HG03066 (cell line): ENCODE measurements around the gene PLD5.

Experiments used
- ATAC-seq: cut with Tn5 transposase; IDR thresholded peaks from one replicate; pipeline ENCODE4 v1.9.1; 2021; ENCODE audit warnings: low read depth; ENCODE audit not compliant: unreplicated experiment

PLD5 gene

DNA sequence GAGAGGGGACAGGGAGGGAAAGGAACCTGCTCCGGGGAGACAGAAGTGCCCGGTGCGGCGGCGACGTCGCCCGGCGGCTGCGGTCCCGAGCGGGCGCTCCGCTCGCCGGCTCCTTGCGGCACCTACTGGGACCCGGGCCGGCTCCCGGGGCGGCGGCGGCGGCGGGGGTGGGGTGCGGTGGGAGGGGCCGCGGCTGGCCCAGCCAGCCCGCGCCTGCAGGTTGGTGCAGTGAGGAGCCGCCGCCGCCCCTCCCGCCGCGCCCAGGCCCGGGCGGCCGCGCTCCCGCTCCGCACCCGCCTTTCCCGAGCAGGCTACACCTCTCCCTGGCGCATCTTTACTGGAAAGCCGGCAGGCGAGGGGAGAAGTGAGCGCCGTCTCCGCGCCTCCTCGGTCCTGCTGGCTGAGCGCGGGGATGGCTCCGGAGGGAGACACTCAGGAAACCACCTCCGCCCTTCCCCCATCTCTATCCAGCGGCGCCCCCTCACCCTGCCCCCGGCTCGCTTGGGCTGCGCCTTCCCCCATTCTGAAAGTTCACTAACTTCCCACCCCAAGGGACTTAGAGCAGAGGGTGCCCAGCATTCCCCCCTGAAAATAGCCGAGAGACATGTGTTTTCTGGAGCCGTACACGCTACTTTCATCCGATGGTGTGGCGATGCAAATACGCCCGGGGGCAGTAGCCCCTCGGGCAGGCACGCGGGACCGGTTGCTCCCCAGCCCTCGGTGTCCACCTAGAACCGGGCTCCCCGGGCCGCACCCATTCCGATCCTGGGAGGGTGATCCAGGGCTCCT, at the start of gene PLD5:
Gene PLD5, minus strand, starts transcription at position 127 of the 789 bp plus-strand sequence.
- no peak for ATAC-seq

DNA sequence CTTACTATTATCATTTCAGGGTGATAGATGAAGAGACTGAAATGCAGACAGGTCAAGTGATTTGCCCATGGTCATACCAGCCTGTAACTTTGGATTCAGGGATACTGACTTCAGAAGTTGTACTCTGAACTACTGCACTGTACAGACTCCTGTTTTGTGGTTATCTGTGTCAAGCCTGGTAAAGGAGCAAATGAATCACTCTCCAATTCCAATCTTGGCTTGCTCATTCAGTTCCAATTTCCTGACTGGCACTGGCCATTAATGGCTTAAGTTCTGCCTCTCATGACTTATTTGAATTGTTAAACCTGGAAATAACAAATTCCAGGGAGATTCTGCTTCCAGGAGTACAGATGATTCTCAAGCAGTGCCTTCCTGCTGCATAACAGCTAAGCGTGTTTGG, 45.4 kb upstream of the PLD5 start:
- no peak for ATAC-seq

DNA sequence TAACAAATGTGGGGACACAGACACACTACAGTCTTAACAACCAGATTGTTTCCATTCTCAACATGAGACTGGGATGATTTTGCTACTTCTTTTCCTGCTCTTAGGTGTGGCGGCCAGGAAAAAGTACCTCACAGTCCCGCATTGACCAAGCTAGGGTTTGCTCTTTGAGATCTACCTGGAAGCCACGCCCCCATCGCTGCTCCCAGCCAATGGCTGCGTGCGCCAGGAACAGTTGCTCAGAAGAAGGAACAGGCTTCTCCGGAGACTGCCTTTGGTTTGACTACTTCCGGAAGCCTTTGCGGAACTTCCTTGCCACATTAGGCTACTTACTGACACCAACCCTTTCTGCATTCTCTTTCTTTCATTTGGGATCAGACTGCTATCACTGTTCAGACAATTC, 44.2 kb upstream of the PLD5 start:
- ATAC-seq = no peak

DNA sequence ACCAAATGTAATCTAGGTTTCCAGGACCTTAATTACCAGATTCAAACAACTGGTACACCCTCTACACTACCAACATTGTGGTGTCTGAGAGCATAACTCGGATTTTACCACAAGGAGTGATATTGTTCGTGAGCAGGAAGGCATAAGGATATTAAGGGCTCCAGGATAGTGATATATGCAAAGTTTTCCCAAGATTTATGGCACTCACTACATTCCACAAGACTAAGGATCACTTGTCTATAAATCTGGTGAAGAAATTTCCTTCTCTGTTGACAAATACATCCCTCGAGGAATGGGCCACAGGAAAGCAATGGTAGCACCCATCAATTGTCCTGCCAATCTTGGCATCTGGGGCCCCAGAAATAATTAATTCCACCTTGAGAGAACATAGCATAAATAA, 43.1 kb upstream of the PLD5 start:
- no peak for ATAC-seq

DNA sequence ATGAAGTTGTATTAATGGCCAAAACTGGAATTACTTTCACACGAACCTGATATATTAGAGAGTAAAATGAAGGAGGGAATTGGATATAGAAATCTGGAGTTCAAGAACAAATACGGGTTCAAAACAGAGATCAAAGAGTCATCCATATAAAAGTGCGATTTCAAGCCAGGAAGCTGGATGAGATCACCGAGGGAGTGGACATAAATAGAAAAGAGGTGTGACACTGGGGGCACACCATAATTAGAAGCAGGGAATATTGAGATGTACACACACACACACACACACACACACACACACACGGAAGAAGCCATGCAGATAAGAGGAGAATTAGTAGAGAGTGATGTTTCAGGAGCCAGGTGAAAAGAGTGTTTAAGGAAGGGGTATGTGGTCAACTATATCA, 32.3 kb upstream of the PLD5 start:
- no peak for ATAC-seq

DNA sequence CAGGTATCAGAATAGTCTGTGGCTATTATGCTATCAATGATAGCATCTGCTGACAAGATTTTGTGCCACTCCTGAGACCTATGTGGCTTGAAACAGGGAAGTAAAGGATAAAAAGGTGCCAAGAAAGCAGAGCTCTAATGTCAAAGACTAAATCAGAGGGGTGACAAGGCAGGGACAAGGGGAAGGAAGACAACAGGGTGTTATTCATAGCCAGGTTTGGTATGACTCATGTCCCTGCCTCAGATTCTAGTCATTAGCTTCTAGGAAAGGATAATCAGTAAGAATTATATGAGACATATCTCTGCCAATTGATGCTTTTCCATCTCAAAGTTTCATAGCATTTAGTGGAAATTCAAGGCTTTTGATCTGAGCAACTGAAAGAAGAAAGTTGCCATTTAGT, 31.8 kb upstream of the PLD5 start:
- ATAC-seq = no peak

DNA sequence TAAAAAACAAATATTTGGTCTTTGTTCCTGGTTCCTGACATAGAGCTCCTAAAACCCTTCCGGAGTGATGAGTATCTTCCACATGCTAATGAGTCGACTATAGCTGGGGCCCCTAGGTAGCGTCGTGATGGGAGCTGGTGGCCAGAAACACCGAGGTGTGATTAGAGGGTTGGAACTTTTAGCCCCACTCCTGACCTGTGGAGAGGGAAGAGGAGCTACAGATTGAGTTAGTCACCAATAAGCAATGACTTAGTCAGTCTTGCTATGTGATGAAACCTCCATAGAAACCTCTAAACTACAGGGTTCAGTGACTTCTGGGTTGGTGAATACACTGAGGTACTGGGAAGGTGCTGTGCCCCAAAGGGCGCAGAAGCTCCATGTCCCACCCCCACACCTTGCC, 30.1 kb upstream of the PLD5 start:
- ATAC-seq = no peak

DNA sequence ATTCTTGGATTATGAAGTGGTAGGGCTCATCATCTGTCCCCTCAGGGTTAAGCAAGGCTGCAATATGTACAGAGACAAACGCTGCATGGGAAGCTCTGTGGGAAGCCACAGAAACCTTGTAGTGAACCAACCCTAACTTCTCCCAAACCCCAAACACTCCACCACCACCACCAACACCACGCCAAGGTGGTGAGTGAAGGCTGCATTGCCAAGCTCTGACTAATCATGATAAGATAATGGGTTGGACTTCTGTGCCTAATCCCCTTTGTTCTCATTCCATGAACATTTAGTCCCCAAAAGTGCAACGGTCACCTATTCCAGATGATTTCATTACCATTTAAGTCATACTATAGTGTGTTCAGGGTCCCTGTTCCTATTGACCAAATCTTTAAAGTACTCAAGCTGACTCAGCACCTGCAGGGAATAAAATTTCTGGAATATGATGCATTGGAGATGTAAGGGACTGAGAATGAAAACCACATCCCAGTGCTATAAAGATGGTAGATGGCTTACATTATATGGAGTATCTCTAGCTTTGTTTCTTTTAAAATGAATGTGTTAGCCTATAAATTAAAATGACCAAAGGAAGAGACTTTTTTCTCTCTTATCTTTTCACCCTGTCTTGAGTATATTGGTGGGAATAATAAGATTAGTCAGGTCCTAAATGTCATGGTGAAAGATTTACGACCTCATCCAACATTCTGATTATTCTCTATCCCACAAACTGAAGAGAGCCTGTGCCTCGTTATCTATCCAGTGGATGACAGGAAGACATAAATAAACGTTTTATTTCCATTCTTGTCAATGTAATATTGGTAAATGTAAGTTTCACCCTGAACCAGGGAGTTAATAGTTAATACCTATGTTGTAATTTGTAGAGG, 22.6 kb upstream of the PLD5 start:
- ATAC-seq = no peak

DNA sequence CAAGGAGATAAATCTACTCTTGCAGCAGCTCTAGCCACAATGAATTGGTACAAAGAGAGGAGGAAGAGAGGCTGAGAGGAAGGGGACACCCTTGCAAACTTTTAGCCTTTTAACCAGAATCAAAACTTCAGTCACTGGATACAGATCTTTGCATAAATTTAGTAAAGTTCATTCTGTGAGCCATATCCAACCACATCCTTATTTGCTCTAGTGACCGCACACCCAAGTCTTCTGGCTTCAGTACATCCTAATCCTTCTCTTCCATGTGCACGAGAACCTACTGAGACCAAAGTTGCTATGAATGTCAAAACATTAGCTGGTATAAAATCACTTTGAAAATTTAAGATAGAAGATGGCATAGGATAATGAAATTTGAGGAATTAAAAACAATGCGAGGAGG, 21.9 kb upstream of the PLD5 start:
- no peak for ATAC-seq

DNA sequence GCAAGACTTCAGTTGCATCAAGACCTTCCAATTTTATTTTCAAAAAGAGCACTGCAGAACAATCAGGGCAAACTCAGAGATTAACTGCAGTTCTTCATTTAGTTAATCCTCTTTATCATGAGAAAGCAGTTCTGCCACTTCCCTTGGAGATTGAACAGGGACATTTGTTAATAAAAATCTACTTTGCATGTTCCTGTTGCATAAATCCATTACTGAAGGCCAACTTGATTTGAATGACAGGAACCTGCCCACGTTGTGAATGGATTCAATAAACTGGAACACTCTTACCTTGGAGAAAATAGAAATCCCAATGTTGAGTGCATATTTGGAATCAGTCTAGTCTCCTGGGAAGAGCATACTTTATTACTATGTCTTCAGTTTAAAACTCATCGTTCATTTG, 19.6 kb upstream of the PLD5 start:
- ATAC-seq = no peak

DNA sequence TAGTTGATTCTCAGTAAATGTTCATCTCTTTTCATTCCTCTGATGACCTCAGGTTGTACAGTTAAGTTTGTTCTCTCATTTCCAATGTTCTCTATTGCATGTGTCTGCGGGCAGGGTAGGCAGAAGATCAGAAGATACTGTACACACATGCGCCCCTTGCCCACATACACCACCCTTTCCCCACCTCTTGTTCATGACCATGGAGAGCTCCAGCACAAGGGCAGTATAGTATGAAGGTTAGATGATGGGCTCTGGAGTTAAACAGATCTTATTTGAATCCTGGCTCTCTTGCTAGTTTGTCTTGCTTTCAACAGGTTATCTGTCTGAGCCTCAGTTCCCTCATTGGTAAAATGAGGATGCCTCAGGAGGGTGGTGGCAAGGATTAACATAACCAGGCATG, 17.8 kb upstream of the PLD5 start:
- ATAC-seq = no peak

DNA sequence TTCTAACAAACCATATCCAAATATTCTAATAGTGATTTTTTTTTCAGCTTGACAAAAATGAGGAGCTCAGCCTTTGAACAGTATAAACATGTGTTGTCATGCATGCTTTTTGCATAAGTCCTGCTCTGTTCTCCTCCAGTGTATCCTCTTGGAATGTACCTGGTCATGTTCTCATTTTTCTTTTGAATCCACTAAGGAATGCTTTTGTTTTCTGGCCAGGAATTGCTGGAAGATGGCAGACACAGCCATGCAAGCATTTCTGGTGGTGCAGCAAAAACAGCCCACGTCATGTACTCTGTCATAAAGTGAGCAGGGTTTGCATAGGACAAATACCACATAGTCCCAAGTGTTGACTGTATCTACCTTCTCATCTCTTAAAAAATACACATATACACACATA, 11.5 kb upstream of the PLD5 start:
- ATAC-seq = no peak

DNA sequence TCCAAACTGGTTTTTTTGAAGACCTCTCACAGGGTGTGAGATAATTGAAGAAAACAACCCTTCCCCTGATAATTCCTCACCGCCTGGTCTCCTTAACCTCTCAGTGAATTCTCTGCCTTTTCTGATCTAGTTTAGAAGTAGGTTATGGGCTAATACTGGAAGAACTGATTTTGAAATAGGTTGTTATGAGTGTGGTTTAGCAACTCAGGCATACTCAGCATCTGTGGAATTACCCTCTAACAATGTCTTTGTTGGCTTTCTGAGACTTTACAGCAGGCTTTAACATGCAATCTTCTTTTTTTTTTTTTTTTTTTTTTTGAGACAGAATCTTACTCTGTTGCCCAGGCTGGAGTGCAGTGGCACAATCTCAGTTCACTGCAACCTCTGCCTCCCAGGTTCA, 10.3 kb upstream of the PLD5 start:
- ATAC-seq = no peak

DNA sequence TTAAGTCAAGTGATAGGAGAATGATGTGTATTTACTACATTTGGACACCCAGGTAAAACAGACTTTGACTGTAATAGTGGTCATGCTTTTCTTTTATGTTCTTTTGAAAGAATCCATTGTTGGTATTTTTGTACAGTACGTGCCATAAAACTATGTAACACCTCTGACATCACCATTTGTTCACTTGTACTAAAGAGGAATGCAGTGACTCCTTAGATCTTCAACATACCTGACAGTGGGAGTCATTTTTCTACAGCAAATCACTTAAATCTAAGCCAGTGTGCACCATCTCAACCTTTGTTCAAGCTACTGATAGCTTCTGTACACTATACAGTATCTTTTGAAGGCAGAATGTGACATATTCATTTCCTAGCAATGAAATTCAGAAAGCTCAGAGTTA, 6.3 kb upstream of the PLD5 start:
- ATAC-seq = no peak

DNA sequence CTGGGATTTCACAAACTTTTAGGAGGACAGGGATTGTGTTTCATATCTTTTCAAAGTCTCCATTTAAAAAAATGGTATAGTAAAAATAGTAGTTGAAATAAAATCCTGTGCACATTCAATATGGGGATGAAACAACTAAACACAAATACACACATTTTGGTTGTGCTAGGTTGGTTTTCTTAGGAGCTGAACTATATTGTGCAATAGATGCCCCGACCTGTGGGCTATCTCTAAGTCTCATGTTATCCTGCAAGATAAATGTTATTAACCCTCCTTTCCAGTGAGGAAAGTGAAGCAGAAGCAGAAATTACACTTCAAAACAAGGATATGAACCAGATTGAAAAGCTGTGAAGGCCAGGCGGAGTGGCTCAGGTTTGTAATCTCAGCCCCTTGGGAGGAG, 1.3 kb upstream of the PLD5 start:
- ATAC-seq = no peak

DNA sequence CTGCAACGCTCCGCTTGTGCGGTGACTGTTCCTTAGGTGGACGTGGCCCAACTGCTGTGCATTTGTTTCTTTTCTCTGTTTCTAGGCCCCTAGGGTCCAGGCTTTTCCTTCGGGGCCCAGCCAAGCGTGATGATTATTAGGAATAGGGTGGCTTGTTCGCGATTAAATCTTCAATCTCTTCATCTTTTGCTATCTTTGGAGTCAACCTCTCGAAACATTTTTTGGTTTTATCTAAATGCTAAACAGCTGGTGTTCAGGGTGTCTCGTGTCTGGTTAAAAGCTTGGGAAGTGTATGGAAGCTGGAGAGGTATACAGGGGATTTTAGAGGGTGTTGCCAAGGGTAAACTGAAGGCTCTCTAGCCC, 844 bp upstream of the PLD5 start:
- ATAC-seq = no peak

DNA sequence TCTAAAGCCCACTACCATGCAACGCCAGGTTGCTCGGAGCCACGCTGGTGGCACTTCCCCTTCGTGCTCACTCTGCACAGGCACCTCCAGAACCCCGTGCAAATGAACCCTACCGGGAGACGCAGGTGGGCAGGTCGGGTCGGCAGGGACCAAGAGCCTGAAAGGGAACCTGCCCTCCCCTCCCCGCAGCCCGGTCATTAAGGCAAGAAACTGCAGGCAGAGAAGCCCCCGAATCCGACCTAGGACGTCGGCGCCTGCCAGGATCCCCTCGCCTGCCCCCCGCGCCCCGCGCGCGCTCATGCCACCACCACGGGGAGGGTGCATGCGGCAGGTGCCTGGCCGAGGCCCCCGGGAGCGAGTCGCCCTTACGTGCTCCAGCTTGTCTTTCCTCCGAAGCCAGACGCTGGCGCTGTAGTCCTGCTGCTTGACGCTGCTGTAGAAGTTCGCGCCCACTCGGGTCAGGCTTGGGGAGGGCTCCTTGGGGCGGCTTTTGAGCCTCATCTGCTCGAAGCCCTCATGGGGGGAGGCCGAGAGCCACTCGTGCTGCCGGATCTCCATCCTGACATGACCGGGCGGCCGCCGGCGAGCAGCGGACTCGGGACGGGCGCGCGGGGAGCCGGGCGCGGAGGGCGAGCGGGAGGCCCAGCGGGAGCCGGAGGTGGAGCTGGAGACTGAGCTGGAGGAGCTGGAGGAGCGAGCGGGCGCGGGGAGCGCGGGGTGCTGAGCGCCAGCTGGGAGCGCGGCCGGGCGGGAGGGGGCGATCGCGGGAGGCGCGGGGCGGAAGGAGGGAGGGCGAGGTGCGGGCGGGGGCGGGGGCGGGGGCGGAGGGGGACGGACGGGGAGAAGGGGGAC, 552 bp downstream of the PLD5 start:
- no peak for ATAC-seq

DNA sequence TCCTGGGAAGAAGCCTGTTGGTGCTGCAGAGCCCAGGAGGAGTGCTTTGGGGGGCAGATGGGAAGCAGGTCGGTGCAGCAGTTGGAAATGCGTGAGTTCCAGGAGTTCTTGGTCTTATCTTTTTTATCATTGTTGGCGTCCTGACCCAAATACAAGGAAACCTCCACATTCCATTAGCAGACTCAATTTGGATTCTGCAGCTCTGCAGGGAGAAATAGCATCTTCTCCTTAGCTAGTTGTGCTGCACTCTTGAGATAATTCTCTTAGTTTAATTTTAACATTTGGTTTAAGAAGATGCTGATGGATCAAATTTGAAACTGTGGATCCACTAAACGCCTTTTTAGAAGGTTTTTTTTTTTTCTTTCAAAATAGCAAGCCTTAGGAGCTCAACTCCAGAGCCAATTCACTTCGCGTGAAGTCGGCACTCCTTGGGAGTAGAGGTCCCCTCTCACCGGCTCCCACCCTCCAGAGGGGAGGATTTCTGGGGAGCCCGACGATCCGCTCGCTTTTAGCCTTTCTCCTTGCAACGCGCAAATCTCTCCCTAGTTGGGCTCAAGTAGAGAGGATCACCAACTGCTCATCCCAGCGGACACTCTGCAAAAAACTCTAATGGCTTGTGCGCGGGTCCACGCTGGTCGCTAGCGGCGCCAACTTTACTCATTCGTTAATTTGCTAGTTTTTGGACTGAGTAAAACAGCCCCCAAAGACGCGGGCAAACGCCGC, 1.3 kb downstream of the PLD5 start:
- ATAC-seq = no peak

DNA sequence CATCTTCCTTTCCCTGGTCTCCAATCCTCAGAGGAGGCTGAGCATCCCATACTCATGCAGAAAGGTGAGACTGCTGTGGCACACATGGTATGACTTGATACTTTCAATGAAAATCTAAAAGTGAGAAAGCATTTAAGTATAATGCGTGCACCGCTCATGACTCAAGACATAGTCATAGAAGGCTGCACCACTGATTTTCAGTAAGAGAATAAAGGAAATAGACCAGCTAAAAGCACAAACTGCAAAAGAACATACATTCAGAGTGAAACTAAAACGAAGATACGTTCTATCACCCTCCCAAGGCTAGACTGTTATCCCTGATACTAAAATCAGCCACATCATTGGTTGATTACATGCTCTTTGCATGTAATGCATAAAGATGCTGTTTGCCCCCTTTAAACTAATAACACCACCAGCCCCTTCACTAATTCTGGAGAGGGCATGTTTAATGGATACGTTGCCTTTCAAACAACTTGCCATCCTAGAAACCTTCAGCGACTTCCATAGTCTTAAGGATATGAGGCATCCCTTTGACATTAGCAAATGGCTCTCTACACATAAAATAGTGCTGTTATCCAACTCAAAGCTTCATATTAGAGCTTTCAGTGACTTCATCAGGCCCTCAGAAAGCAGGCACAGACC, 2.1 kb downstream of the PLD5 start:
- no peak for ATAC-seq

DNA sequence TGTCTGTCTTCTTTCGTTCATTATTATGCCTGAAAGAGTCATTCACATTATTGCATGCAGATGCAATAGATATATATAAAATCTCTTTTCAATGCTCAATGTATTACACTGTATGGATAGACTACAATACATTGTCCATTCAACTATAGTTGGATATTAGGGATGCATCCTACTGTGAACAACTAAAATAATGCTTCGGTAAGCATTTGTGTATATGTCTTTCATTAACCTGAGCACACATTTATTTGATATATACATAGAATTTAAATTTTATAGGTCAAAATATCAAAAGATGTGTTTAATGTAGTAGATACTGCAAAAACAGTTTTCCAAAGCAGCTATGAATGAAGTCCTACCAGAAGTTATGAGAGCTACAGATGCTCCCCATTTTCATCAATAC, 8.9 kb downstream of the PLD5 start:
- no peak for ATAC-seq
